Measurements from ENCODE around the gene SLC16A11.

DNA sequence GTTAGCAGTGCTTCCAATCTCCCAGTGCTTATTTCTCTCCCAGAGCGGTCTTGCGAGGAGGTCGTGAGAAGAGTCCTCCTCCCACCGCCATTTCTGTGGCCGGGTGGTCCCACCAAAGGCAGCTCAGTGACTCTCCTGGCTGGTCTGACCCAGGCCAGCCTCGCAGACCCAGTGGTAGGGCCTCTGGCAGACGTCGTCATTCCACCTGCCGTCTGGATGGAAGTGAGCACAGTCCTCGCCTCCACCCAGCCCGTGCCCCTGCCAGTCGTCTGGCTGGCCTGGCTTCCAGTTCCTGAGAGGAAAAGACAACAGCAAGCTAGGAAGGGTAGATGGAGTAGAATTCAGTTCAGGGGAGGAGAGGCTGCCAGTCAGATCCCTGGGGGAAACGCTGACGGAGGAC lies 31.0 kb upstream of the SLC16A11 start:
- TF ChIP-seq ZFP30 (CRISPR knock-in tag; IDR thresholded peaks at IDR 0.05) (no peak), OSR1 (CRISPR knock-in tag; IDR thresholded peaks at IDR 0.05) (no peak), RARB (CRISPR knock-in tag; IDR thresholded peaks at IDR 0.05) (no peak), ESRRG (CRISPR knock-in tag; IDR thresholded peaks at IDR 0.05) (no peak), GLIS3 (CRISPR knock-in tag; IDR thresholded peaks at IDR 0.05) (no peak), ZFP3 (CRISPR knock-in tag; IDR thresholded peaks at IDR 0.05) (no peak), ZNF8 (CRISPR knock-in tag; IDR thresholded peaks at IDR 0.05) (no peak)
- TF ChIP-seq, protein P1, sequence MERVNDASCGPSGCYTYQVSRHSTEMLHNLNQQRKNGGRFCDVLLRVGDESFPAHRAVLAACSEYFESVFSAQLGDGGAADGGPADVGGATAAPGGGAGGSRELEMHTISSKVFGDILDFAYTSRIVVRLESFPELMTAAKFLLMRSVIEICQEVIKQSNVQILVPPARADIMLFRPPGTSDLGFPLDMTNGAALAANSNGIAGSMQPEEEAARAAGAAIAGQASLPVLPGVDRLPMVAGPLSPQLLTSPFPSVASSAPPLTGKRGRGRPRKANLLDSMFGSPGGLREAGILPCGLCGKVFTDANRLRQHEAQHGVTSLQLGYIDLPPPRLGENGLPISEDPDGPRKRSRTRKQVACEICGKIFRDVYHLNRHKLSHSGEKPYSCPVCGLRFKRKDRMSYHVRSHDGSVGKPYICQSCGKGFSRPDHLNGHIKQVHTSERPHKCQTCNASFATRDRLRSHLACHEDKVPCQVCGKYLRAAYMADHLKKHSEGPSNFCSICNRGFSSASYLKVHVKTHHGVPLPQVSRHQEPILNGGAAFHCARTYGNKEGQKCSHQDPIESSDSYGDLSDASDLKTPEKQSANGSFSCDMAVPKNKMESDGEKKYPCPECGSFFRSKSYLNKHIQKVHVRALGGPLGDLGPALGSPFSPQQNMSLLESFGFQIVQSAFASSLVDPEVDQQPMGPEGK (CRISPR knock-in tag; IDR thresholded peaks at IDR 0.05; ENCODE audit: borderline replicate concordance): no peak
- TF ChIP-seq, protein P2, sequence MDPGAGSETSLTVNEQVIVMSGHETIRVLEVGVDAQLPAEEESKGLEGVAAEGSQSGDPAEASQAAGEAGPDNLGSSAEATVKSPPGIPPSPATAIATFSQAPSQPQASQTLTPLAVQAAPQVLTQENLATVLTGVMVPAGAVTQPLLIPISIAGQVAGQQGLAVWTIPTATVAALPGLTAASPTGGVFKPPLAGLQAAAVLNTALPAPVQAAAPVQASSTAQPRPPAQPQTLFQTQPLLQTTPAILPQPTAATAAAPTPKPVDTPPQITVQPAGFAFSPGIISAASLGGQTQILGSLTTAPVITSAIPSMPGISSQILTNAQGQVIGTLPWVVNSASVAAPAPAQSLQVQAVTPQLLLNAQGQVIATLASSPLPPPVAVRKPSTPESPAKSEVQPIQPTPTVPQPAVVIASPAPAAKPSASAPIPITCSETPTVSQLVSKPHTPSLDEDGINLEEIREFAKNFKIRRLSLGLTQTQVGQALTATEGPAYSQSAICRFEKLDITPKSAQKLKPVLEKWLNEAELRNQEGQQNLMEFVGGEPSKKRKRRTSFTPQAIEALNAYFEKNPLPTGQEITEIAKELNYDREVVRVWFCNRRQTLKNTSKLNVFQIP (CRISPR knock-in tag; IDR thresholded peaks at IDR 0.05; ENCODE audit: borderline replicate concordance, low read depth): no peak
- TF ChIP-seq, protein P3, sequence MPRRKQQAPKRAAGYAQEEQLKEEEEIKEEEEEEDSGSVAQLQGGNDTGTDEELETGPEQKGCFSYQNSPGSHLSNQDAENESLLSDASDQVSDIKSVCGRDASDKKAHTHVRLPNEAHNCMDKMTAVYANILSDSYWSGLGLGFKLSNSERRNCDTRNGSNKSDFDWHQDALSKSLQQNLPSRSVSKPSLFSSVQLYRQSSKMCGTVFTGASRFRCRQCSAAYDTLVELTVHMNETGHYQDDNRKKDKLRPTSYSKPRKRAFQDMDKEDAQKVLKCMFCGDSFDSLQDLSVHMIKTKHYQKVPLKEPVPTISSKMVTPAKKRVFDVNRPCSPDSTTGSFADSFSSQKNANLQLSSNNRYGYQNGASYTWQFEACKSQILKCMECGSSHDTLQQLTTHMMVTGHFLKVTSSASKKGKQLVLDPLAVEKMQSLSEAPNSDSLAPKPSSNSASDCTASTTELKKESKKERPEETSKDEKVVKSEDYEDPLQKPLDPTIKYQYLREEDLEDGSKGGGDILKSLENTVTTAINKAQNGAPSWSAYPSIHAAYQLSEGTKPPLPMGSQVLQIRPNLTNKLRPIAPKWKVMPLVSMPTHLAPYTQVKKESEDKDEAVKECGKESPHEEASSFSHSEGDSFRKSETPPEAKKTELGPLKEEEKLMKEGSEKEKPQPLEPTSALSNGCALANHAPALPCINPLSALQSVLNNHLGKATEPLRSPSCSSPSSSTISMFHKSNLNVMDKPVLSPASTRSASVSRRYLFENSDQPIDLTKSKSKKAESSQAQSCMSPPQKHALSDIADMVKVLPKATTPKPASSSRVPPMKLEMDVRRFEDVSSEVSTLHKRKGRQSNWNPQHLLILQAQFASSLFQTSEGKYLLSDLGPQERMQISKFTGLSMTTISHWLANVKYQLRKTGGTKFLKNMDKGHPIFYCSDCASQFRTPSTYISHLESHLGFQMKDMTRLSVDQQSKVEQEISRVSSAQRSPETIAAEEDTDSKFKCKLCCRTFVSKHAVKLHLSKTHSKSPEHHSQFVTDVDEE (CRISPR knock-in tag; IDR thresholded peaks at IDR 0.05): no peak
